ENCODE results near the gene SLC22A12. TPM values are rescaled to one million over a fixed set of nuclear protein-coding genes. Genes with fewer than 3 reads are reported as not detected.

SLC22A12 gene
- polyA plus RNA-seq, 1 donor: 0.03 TPM

DNA sequence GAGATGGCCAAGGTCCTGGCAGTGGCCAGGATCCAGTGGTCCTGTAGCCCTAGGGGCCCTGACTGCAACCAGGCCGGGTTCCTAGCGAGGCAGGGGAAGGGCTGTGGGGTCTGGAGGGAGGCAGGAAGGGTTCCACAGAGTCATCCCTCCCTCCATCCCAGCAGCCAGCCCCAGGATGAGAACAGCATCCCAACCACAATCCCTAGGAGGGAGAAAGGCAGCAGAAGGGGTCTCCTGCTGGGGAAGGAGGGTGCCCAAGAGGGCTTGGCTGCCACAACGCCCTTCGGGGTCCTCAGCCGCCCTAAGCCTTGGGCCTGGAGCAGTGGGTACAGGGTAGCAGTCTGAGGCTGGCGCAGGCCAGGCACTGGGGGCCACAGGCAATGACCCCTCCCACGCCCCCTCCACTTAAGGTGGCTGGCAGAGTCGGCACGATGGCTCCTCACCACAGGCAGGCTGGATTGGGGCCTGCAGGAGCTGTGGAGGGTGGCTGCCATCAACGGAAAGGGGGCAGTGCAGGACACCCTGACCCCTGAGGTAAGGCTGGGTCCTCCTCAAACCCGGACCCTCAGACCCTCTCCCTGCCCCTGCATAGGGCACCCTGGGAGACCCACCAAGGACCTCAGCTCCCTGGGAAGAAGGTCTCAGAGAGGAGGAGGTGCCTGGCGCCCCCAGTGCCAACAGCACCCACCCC is 7.2 kb downstream of the SLC22A12 start:
- DNase-seq: no peak
- Histone ChIP-seq H3K36me3 (ENCODE audit: control insufficient read depth, insufficient read depth, low read length) (no peaks in the 10 kb centered on the region), H3K4me1 (ENCODE audit: control insufficient read depth, insufficient read depth, low read length) (peaks cover 5% of the 10 kb centered on the region), H3K9me3 (ENCODE audit: control insufficient read depth, low read depth, low read length) (peaks cover 18% of the 10 kb centered on the region), H3K27me3 (ENCODE audit: control insufficient read depth, insufficient read depth, low read length) (no peaks in the 10 kb centered on the region), H3K4me3 (ENCODE audit: low read length) (no peak overlapping the region), H3K27ac (ENCODE audit: low read length) (no peak overlapping the region)
- 100% methylated on average over 1 of the region's 12 CpGs for WGBS (ENCODE audit: insufficient coverage, low lambda C conversion rate)

DNA sequence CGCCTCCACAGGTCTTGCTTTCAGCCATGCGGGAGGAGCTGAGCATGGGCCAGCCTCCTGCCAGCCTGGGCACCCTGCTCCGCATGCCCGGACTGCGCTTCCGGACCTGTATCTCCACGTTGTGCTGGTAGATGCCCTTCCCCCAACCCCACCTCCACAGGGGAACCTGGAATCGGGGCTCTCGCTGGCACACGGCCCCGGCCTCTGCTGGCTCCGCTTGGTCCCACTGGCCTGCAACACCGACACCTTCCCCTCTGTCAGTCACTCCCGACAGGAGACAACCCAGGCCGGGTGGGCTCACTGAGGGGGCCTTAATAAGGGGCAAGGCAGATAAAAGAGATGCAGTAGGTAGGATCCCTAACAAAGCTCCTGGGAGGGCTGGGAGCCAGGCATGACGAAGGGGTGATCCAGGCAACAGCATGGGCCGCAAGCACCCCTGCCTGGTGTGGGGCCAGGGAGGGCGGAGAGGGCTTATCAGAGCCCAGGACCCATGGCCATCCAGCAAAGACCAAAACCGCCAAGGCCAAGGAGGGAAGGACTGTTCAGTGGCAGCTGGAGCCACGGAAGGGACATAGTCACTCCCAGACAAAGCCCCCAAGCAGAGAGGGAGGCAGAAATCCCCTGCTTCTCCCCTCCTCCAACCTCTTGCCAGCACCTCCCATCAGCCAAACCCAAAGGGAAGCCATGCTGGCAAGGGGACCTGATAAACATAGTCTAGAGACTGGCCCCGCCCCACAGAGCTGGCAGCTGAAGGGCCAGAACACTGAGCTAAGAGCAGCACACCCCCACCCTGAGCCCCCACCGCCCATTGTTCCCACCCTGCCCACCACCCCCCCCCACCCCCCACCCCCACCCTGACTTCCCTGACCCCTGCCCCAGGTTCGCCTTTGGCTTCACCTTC is 8.0 kb downstream of the SLC22A12 start:
- H3K27ac ChIP-seq (ENCODE audit: low read length): no peak overlapping the region
- H3K9me3 ChIP-seq (ENCODE audit: control insufficient read depth, low read depth, low read length): peaks cover 18% of the 10 kb centered on the region
- peaks cover 5% of the 10 kb centered on the region for H3K4me1 ChIP-seq (ENCODE audit: control insufficient read depth, insufficient read depth, low read length)
- no peak for DNase-seq
- no peaks in the 10 kb centered on the region for H3K27me3 ChIP-seq (ENCODE audit: control insufficient read depth, insufficient read depth, low read length)
- H3K4me3 ChIP-seq (ENCODE audit: low read length): no peak overlapping the region
- WGBS (ENCODE audit: insufficient coverage, low lambda C conversion rate): no CpG with 5 or more reads among the region's 23 CpGs
- H3K36me3 ChIP-seq (ENCODE audit: control insufficient read depth, insufficient read depth, low read length): no peaks in the 10 kb centered on the region

DNA sequence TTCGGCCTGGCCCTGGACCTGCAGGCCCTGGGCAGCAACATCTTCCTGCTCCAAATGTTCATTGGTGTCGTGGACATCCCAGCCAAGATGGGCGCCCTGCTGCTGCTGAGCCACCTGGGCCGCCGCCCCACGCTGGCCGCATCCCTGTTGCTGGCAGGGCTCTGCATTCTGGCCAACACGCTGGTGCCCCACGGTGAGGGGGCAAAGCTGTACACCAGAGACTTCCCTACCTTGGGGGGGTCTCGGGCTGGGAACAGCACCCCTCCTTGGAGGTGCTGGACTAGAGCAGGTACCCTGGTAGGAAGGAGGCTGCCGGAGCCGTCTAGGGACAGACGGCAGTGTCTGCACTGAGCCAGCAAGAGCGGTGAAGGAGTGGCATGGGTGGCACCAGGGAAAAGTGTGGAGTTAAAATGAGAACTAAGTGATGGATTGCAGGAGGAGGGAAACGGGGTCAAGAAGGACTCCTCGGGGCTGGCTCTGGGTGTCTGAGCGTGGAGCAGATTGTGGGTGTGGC is 8.7 kb downstream of the SLC22A12 start:
- WGBS (ENCODE audit: insufficient coverage, low lambda C conversion rate): no CpG with 5 or more reads among the region's 17 CpGs
- no peaks in the 10 kb centered on the region for H3K36me3 ChIP-seq (ENCODE audit: control insufficient read depth, insufficient read depth, low read length)
- H3K27me3 ChIP-seq (ENCODE audit: control insufficient read depth, insufficient read depth, low read length): no peaks in the 10 kb centered on the region

DNA sequence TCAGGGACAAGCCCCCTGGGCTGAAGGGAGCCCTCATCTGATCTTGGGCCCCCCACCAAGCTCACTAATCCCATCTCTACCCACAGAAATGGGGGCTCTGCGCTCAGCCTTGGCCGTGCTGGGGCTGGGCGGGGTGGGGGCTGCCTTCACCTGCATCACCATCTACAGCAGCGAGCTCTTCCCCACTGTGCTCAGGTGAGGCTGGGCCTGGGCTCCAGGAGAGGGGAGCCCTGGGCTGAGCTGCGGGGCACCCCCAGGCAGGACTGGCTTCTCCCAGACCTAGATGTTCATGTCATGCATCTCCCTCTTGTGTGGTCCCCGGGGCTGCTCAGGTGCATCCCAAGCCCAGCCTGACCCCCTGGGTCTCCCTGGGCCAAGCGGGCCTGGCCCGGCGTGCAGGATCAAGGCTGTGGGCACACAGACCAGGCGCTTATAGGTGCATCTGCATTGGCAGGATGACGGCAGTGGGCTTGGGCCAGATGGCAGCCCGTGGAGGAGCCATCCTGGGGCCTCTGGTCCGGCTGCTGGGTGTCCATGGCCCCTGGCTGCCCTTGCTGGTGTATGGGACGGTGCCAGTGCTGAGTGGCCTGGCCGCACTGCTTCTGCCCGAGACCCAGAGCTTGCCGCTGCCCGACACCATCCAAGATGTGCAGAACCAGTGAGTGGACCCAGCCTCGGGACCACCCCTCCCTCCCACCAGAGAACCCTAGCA is 9.4 kb downstream of the SLC22A12 start:
- WGBS (ENCODE audit: insufficient coverage, low lambda C conversion rate): no CpG with 5 or more reads among the region's 19 CpGs
- Histone ChIP-seq H3K4me1 (ENCODE audit: control insufficient read depth, insufficient read depth, low read length) (peaks cover 5% of the 10 kb centered on the region), H3K9me3 (ENCODE audit: control insufficient read depth, low read depth, low read length) (peaks cover 8% of the 10 kb centered on the region)

More for the DNA sequence above, 8.7 kb downstream of the SLC22A12 start:
- Histone ChIP-seq H3K9me3 (ENCODE audit: control insufficient read depth, low read depth, low read length) (peaks cover 14% of the 10 kb centered on the region), H3K4me3 (ENCODE audit: low read length) (no peak overlapping the region), H3K27ac (ENCODE audit: low read length) (no peak overlapping the region), H3K4me1 (ENCODE audit: control insufficient read depth, insufficient read depth, low read length) (peaks cover 5% of the 10 kb centered on the region)
- no peak for DNase-seq

DNA sequence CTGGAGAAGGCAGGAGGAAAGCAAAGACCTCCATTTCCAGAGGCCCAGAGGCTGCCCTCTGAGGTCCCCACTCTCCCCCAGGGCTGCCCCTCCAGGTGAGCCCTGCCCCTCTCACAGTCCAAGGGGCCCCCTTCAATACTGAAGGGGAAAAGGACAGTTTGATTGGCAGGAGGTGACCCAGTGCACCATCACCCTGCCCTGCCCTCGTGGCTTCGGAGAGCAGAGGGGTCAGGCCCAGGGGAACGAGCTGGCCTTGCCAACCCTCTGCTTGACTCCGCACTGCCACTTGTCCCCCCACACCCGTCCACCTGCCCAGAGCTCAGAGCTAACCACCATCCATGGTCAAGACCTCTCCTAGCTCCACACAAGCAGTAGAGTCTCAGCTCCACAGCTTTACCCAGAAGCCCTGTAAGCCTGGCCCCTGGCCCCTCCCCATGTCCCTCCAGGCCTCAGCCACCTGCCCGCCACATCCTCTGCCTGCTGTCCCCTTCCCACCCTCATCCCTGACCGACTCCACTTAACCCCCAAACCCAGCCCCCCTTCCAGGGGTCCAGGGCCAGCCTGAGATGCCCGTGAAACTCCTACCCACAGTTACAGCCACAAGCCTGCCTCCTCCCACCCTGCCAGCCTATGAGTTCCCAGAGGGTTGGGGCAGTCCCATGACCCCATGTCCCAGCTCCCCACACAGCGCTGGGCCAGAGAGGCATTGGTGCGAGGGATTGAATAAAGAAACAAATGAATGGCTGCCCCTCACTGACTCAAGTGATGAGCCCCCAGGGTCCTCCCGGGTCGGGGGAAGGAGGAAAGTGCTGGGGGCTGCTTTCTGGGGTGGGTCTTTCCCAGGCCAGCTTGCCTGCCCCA is 10.8 kb downstream of the SLC22A12 start:
- WGBS (ENCODE audit: insufficient coverage, low lambda C conversion rate): no CpG with 5 or more reads among the region's 12 CpGs
- Histone ChIP-seq H3K9me3 (ENCODE audit: control insufficient read depth, low read depth, low read length) (no peaks in the 10 kb centered on the region), H3K36me3 (ENCODE audit: control insufficient read depth, insufficient read depth, low read length) (no peaks in the 10 kb centered on the region)

More for the DNA sequence above, 9.4 kb downstream of the SLC22A12 start:
- peaks cover 2% of the 10 kb centered on the region for H3K27me3 ChIP-seq (ENCODE audit: control insufficient read depth, insufficient read depth, low read length)
- no peak for DNase-seq
- H3K27ac ChIP-seq (ENCODE audit: low read length): no peak overlapping the region
- no peak overlapping the region for H3K4me3 ChIP-seq (ENCODE audit: low read length)
- H3K36me3 ChIP-seq (ENCODE audit: control insufficient read depth, insufficient read depth, low read length): no peaks in the 10 kb centered on the region

DNA sequence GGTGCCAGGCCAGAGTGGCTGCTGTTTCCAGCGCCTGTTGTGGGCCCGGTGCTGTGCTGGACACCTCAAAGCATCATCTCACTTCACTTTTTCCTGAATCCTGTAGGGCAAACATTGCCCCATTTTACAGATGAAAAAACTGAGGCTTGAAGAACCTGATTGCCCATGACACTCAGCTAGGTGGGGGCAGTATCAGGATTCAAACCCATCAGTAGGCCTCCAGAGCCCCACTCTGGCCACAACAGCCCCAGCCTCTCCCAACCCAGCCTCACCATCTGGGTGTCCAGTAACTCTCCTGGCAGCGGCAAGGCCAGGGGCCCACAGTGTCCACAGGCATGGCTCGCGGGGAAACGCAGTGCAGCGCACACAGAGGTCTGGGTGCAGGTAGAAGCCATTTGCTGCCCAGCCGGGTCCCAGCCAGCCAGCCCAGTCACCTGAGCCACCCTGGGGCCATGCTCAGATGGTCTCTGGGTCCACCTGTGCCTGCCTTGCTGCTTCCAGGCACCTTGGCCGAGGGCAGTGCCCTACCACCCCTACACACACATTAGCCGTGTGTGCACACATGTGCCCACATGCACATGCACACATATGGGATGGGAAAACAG is 11.5 kb downstream of the SLC22A12 start:
- H3K4me3 ChIP-seq (ENCODE audit: low read length): no peak overlapping the region
- no CpG with 5 or more reads among the region's 10 CpGs for WGBS (ENCODE audit: insufficient coverage, low lambda C conversion rate)
- no peak for DNase-seq
- peaks cover 5% of the 10 kb centered on the region for H3K4me1 ChIP-seq (ENCODE audit: control insufficient read depth, insufficient read depth, low read length)
- H3K9me3 ChIP-seq (ENCODE audit: control insufficient read depth, low read depth, low read length): no peaks in the 10 kb centered on the region
- no peaks in the 10 kb centered on the region for H3K36me3 ChIP-seq (ENCODE audit: control insufficient read depth, insufficient read depth, low read length)
- peaks cover 2% of the 10 kb centered on the region for H3K27me3 ChIP-seq (ENCODE audit: control insufficient read depth, insufficient read depth, low read length)
- no peak overlapping the region for H3K27ac ChIP-seq (ENCODE audit: low read length)

More for the DNA sequence above, 10.8 kb downstream of the SLC22A12 start:
- H3K27me3 ChIP-seq (ENCODE audit: control insufficient read depth, insufficient read depth, low read length): peaks cover 2% of the 10 kb centered on the region
- H3K4me3 ChIP-seq (ENCODE audit: low read length): no peak overlapping the region
- DNase-seq: no peak
- no peak overlapping the region for H3K27ac ChIP-seq (ENCODE audit: low read length)
- peaks cover 5% of the 10 kb centered on the region for H3K4me1 ChIP-seq (ENCODE audit: control insufficient read depth, insufficient read depth, low read length)

DNA sequence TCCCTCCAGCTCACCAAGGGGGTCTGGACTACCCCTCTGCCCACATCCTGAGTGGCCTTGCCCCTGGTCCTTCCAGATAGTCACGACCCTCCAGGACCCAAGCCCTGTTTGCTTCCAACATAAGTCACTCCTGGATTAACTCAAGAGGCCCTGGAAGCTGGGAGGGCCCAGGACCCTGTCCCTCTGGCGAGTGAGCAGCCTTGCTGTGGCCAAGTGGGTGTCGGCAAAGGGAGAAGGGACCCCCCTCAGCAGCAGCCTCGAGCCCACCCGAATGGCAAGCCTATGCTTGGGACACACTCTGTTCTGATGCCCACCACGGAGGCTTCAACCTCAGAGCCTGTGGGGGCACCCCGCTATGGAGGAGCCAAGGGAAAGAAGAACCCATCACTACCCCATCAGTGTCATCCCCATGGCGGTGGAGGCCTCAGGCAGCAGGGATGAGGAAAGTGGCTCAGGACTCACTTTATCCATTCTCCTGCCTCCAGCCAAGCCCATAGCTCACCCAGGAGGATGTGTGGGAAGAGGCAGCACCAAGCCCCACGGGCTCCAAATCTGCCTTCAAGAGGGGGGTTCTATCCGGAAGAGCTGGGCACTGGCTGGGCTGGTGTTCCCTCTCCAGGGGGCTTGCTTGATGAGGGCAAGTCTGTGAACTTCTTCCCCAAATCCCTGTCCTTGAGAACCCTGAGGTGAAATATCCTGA is 12.5 kb downstream of the SLC22A12 start:
- WGBS (ENCODE audit: insufficient coverage, low lambda C conversion rate): no CpG with 5 or more reads among the region's 10 CpGs
- H3K27me3 ChIP-seq (ENCODE audit: control insufficient read depth, insufficient read depth, low read length): peaks cover 5% of the 10 kb centered on the region
- H3K27ac ChIP-seq (ENCODE audit: low read length): no peak overlapping the region
- no peak overlapping the region for H3K4me3 ChIP-seq (ENCODE audit: low read length)
- no peaks in the 10 kb centered on the region for H3K36me3 ChIP-seq (ENCODE audit: control insufficient read depth, insufficient read depth, low read length)
- H3K4me1 ChIP-seq (ENCODE audit: control insufficient read depth, insufficient read depth, low read length): peaks cover 5% of the 10 kb centered on the region
- DNase-seq: no peak
- H3K9me3 ChIP-seq (ENCODE audit: control insufficient read depth, low read depth, low read length): no peaks in the 10 kb centered on the region

DNA sequence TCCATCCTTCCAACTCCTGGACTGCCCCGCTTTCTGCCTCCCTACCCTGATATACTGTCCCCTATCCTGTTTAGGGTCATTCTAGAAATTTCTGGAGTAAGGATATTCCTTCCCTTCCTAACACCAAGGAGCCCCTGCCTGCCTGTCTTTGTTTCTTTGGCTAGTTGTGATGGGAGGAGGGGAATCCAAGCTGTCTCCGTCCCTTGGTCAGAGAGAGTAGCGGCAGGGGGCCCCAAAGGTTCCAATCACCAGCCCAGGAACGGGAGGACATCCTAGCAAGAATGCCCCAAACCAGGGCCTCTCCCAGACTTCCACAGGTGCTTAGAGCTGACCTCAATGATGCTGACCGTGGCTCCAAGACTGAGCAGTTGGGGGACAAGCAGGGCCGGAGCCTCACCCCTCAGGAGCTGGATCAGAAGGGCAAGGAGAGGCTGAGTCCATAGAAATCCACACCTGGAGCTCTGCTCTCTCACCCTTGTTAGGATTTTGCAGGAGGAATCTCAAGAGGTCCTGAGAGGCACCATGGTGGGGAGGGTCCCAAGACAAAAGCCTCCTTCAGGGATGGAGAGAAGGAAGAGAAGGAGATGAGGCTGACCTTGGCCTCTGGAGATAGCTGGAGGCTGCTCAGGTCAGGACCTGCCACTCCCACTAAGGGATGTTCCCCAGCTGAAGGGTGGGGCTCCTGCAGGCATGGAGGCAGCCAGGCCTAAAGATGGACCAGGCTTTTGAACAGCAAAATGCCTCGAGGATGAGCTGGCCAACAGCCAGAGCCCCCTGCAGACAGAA is 13.6 kb downstream of the SLC22A12 start:
- H3K4me3 ChIP-seq (ENCODE audit: low read length): no peak overlapping the region
- peaks cover 8% of the 10 kb centered on the region for H3K27me3 ChIP-seq (ENCODE audit: control insufficient read depth, insufficient read depth, low read length)
- peaks cover 8% of the 10 kb centered on the region for H3K4me1 ChIP-seq (ENCODE audit: control insufficient read depth, insufficient read depth, low read length)
- DNase-seq: no peak
- no peak overlapping the region for H3K27ac ChIP-seq (ENCODE audit: low read length)
- no peaks in the 10 kb centered on the region for H3K9me3 ChIP-seq (ENCODE audit: control insufficient read depth, low read depth, low read length)
- no CpG with 5 or more reads among the region's 7 CpGs for WGBS (ENCODE audit: insufficient coverage, low lambda C conversion rate)
- no peaks in the 10 kb centered on the region for H3K36me3 ChIP-seq (ENCODE audit: control insufficient read depth, insufficient read depth, low read length)
